Measurements from ENCODE around the gene TSPYL4. TPM values are rescaled to one million over a fixed set of nuclear protein-coding genes. Genes with fewer than 3 reads are reported as not detected.
A peak's percentile ranks its signal among the peaks of the same experiment; 100 is the strongest.

TSPYL4 gene
- total RNA-seq = 27.2 to 33.1 TPM (median 27.6 TPM) in 3 replicates
- long read RNA-seq, partial matches to known transcripts = 0 of 4 reads
- long read RNA-seq, other reads (novel, unspliced or antisense) = 4 of 4 reads

GRCh38 chr6:116253505-116254296, at the start of gene TSPYL4:
TSPYL4 (minus strand) TSS chr6:116254075; CDS start chr6:116254008, 67 bp downstream.
- no peaks in the 10 kb centered on the region for H3K9me3 Mint-ChIP-seq (ENCODE audit: low read depth)
- no peaks in the 10 kb centered on the region for H3K27me3 Mint-ChIP-seq (ENCODE audit: low read depth)
- TF ChIP-seq CTCF (IDR thresholded peaks at IDR 0.05) = no peak
- peak; percentile 96 for DNase-seq (ENCODE audit: low spot score)
- H3K4me3 Mint-ChIP-seq (ENCODE audit: unreplicated experiment) = no peak within 1 kb of the TSS
- H3K4me1 Mint-ChIP-seq (ENCODE audit: low read depth) = peaks cover 4% of the 10 kb centered on the region
- H3K27ac Mint-ChIP-seq (ENCODE audit: unreplicated experiment) = no peak within 1 kb of the TSS
- peaks cover 1% of the 10 kb centered on the region for H3K36me3 Mint-ChIP-seq (ENCODE audit: low read depth)

GRCh38 chr6:116301104-116301503, 47.2 kb upstream of the TSPYL4 start:
- no peak for DNase-seq (ENCODE audit: low spot score)
- no peak overlapping the region for H3K27ac Mint-ChIP-seq (ENCODE audit: unreplicated experiment)

DNA sequence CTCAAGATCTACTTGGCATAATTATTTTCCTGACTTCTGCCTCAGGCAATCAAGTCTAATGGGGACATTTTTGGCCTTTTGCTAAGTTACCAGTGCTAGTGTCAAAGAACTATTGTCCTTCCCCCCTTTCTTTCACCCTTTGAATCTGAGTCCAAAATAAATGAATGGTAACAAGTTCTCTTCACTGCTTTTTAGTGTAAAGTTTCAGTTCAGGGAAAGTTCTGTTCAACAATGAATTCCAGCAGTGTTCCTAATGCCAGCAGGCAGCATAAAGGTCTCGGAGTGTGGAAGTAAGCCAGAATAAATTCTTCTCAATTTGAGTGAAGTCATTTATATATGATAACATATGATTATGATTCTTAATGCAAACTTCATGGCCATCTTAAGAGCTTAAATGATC, 46.7 kb upstream of the TSPYL4 start:
- no peak for TF ChIP-seq CTCF (IDR thresholded peaks at IDR 0.05)
- peak overlapping the region; percentile 34 for H3K27ac Mint-ChIP-seq (ENCODE audit: unreplicated experiment)
- peaks cover 19% of the 10 kb centered on the region for H3K4me1 Mint-ChIP-seq (ENCODE audit: low read depth)
- no peak for DNase-seq (ENCODE audit: low spot score)
- no peaks in the 10 kb centered on the region for H3K27me3 Mint-ChIP-seq (ENCODE audit: low read depth)
- no peak overlapping the region for H3K4me3 Mint-ChIP-seq (ENCODE audit: unreplicated experiment)
- H3K36me3 Mint-ChIP-seq (ENCODE audit: low read depth) = peaks cover 3% of the 10 kb centered on the region
- H3K9me3 Mint-ChIP-seq (ENCODE audit: low read depth) = peaks cover 4% of the 10 kb centered on the region

More at GRCh38 chr6:116301104-116301503, 47.2 kb upstream of the TSPYL4 start:
- Mint-ChIP-seq H3K4me3 (ENCODE audit: unreplicated experiment) (no peak overlapping the region), H3K27me3 (ENCODE audit: low read depth) (no peaks in the 10 kb centered on the region), H3K36me3 (ENCODE audit: low read depth) (peaks cover 3% of the 10 kb centered on the region), H3K4me1 (ENCODE audit: low read depth) (peaks cover 19% of the 10 kb centered on the region), H3K9me3 (ENCODE audit: low read depth) (peaks cover 4% of the 10 kb centered on the region)
- no peak for TF ChIP-seq CTCF (IDR thresholded peaks at IDR 0.05)

DNA sequence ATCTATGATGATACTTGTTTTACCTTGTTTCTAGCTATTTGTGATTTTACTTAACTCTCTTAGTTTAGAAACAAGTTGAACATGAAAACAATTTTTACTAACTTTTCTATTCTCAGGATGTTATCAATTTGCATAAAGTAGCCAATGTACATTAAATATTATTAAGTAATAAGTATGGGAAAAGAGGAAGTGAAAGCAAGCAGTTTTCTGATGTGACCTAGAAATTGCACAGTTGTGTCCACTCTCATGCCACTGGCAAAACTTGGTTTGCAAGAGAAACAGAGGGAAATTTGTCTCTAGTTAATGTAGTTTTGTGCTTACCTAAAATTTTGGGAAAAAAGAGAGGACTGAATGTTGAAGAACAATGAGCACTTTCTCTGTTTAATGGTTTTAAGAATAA, 45.1 kb upstream of the TSPYL4 start:
- H3K4me1 Mint-ChIP-seq (ENCODE audit: low read depth) = peaks cover 19% of the 10 kb centered on the region
- DNase-seq (ENCODE audit: low spot score) = no peak

GRCh38 chr6:116298273-116298672, 44.4 kb upstream of the TSPYL4 start:
- TF ChIP-seq CTCF (IDR thresholded peaks at IDR 0.05) = no peak
- no peak for DNase-seq (ENCODE audit: low spot score)
- H3K36me3 Mint-ChIP-seq (ENCODE audit: low read depth) = peaks cover 3% of the 10 kb centered on the region
- peaks cover 19% of the 10 kb centered on the region for H3K4me1 Mint-ChIP-seq (ENCODE audit: low read depth)
- H3K27me3 Mint-ChIP-seq (ENCODE audit: low read depth) = no peaks in the 10 kb centered on the region
- peaks cover 4% of the 10 kb centered on the region for H3K9me3 Mint-ChIP-seq (ENCODE audit: low read depth)
- H3K27ac Mint-ChIP-seq (ENCODE audit: unreplicated experiment) = no peak overlapping the region
- no peak overlapping the region for H3K4me3 Mint-ChIP-seq (ENCODE audit: unreplicated experiment)

More for the DNA sequence above, 45.1 kb upstream of the TSPYL4 start:
- Mint-ChIP-seq H3K27me3 (ENCODE audit: low read depth) (no peaks in the 10 kb centered on the region), H3K27ac (ENCODE audit: unreplicated experiment) (no peak overlapping the region), H3K9me3 (ENCODE audit: low read depth) (peaks cover 4% of the 10 kb centered on the region), H3K4me3 (ENCODE audit: unreplicated experiment) (no peak overlapping the region), H3K36me3 (ENCODE audit: low read depth) (peaks cover 3% of the 10 kb centered on the region)
- TF ChIP-seq CTCF (IDR thresholded peaks at IDR 0.05) = no peak
